Heart left ventricle (tissue), 16 donors: Measurements from ENCODE around the gene HSPA12A. TPM values are rescaled to one million over a fixed set of nuclear protein-coding genes. Genes with fewer than 3 reads are reported as not detected.

Experiments
- ATAC-seq, 4 donors: fragments of 200-7000 bp; cut with Tn5 transposase; one replicate each; pipeline ENCODE4 v1.9.1; 2020 to 2022; ENCODE audit warnings: moderate library complexity in 4 of 4, mild to moderate bottlenecking in 3 of 4, moderate number of reproducible peaks in 1 of 4
- DNase-seq, 5 donors: peaks; one replicate each; pipeline ENCODE4 v3.0.0-alpha.2; 2020
- H3K27ac ChIP-seq, 12 donors: fragments of 200-600 bp; sonication (generic) in 4 of 12; one replicate each; pipeline versions ENCODE4 v1.5.0 to v1.8.0; 2016 to 2022; ENCODE audit warnings: mild to moderate bottlenecking in 2 of 12
- H3K27me3 ChIP-seq, 9 donors: fragments of 200-600 bp; sonication (generic) in 2 of 9; one replicate each; pipeline versions ENCODE4 v1.5.1 to v1.8.0; 2016 to 2022; ENCODE audit warnings: mild to moderate bottlenecking in 3 of 9
- H3K36me3 ChIP-seq, 9 donors: fragments of 200-600 bp; sonication (generic) in 2 of 9; one replicate each; pipeline versions ENCODE4 v1.5.0 to v1.8.0; 2018 to 2022; ENCODE audit warnings: mild to moderate bottlenecking in 2 of 9
- H3K4me1 ChIP-seq, 12 donors: fragments of 200-600 bp; sonication (generic) in 4 of 12; one replicate each; pipeline versions ENCODE4 v1.5.0 to v1.8.0; 2016 to 2022; ENCODE audit warnings: mild to moderate bottlenecking in 3 of 12
- H3K4me3 ChIP-seq, 12 donors: fragments of 200-600 bp; sonication (generic) in 4 of 12; one replicate each; pipeline versions ENCODE4 v1.5.0 to v1.8.0; 2017 to 2022; ENCODE audit warnings: mild to moderate bottlenecking in 9 of 12, moderate library complexity in 4 of 12
- H3K9me3 ChIP-seq, 12 donors: fragments of 200-600 bp; sonication (generic) in 4 of 12; one replicate each; pipeline versions ENCODE4 v1.5.0 to v1.8.0; 2016 to 2022; ENCODE audit warnings: mild to moderate bottlenecking in 1 of 12
- CTCF ChIP-seq, 12 donors: fragments of 200-600 bp; sonication (generic) in 4 of 12; IDR thresholded peaks; one replicate each; pipeline versions ENCODE4 v1.5.0 to v1.8.0; 2018 to 2022; ENCODE audit warnings: antibody characterized with exemption in 12 of 12, mild to moderate bottlenecking in 5 of 12
- POLR2A ChIP-seq, 2 donors: fragments of 450-650 bp; IDR thresholded peaks; one replicate each; pipeline ENCODE4 v1.6.1; 2017; ENCODE audit warnings: antibody characterized with exemption in 2 of 2, mild to moderate bottlenecking in 2 of 2, moderate library complexity in 2 of 2
- WGBS, 4 donors: extraction: QIAGEN DNeasy Blood & Tissue Kit in 2 of 4; methylation state at CpG; one replicate each; pipeline versions ENCODE4 v1.1.5 to v1.1.7; 2013 to 2018; 5-methylcytosine and 5-hydroxymethylcytosine counted together
- intact Hi-C, 10 donors: fragments of 100-400 bp; cut with DNase I; formaldehyde crosslinking; loops; one replicate each; pipeline versions ENCODE4 v1.11.1 to v1.14.2; 2022
- polyA plus RNA-seq, 2 donors: library from polyadenylated mRNA; stranded (reverse); fragments of 200-250 nt; gene quantifications; one replicate each; pipeline ENCODE4 v1.2.3, GENCODE V29; 2013
- total RNA-seq, 9 donors: library from RNA; depleted of rRNA in 2 of 9; stranded (reverse); fragments of >200 nt in 2 of 9; fragmentation: NEBNext Ultra II Directional in 3 of 9; extraction: Animal tissue kit (Norgen Biotek cat#: 25700) in 3 of 9; gene quantifications; one replicate each; pipeline versions ENCODE4 v1.1.0 to v1.2.4, GENCODE V29; 2016 to 2023
- donor health status: ischemic (EF 13 %, LVEDD 7.1; RV severe dilation, severe dysfunction).
- donor health status: healthy with polysubstance abuse.
- donor health status: DM: no; HTN: yes; CAD: no.
- donor health status: DM: no; HTN: no; CAD: no.
- donor health status: ischemic (EF 25% LVEDD 6.9; RV normal size, moderate dysfunction).
- donor health status: ischemic (EF 25% LVEDD 5.7; RV mildly dilated, moderate dysfunction).
- donor health status: healthy.
- donor health status: DM: yes; HTN: yes; CAD: no.
- donor health status: ischemic (EF 35%, LVEDD 5.7; RV mildly dilated, moderate dysfunction).
- donor health status: nonischemic (EF 11% LVEDD 7.7; RV severe dilation, severe dysfunction).
- donor health status: DM: yes; HTN: yes; CAD: no.
- donor health status: PGD.
- donor health status: ischemic (EF 29% LVEDD 5.4; RV normal size, mild dysfunction).
- donor health status: nonischemic (EF 23%, LVEDD 6.1; RV moderate dilation, normal function).

Gene HSPA12A
- total and polyA plus RNA-seq, 11 donors = 4.7 to 17.0 (median 13.5) TPM

GRCh38 chr10:116676633-116677032 lies 65.7 kb downstream of the HSPA12A start:
- TF ChIP-seq POLR2A (IDR thresholded peaks at IDR 0.05) = no peak
- no peak for TF ChIP-seq CTCF (IDR thresholded peaks at IDR 0.05)
- intact Hi-C loops = no loop called here
- no peaks in the 10 kb centered on the region for H3K9me3 ChIP-seq
- H3K4me3 ChIP-seq = no peak overlapping the region
- no peaks in the 10 kb centered on the region for H3K4me1 ChIP-seq
- peaks cover 0 to 62% (median 17%) of the 10 kb centered on the region in 9 donors for H3K36me3 ChIP-seq
- no peaks in the 10 kb centered on the region for H3K27me3 ChIP-seq
- no peak overlapping the region for H3K27ac ChIP-seq
- 76 to 87% (median 81%) methylated on average over 8 of the region's 8 CpGs for WGBS, 4 donors
- no peak for DNase-seq
- no peak for ATAC-seq

- no peaks in the 10 kb centered on the region for H3K4me1 ChIP-seq
- no peak for TF ChIP-seq CTCF (IDR thresholded peaks at IDR 0.05)
- whole genome bisulfite sequencing, 4 donors = 89 to 96% (median 90%) methylated on average over 11 of the region's 11 CpGs
- no peaks in the 10 kb centered on the region for H3K9me3 ChIP-seq
- DNase-seq (no peak), ATAC-seq (no peak)
- no peaks in the 10 kb centered on the region for H3K27me3 ChIP-seq
- H3K4me3 ChIP-seq = no peak overlapping the region
- H3K36me3 ChIP-seq = peaks cover 0 to 62% (median 13%) of the 10 kb centered on the region in 9 donors
- intact Hi-C loops = no loop called here
- H3K27ac ChIP-seq = no peak overlapping the region
Measured at GRCh38 chr10:116676118-116676517, 66.2 kb downstream of the HSPA12A start.

GRCh38 chr10:116674901-116675423 lies 67.4 kb downstream of the HSPA12A start:
- ATAC-seq = no peak
- Histone ChIP-seq H3K9me3 (no peaks in the 10 kb centered on the region), H3K36me3 (peaks cover 0 to 55% (median 6%) of the 10 kb centered on the region in 9 donors), H3K4me1 (peaks cover 0 to 4% (median 0%) of the 10 kb centered on the region in 12 donors), H3K4me3 (no peak overlapping the region), H3K27ac (no peak overlapping the region), H3K27me3 (peaks cover 0 to 9% (median 3%) of the 10 kb centered on the region in 9 donors)
- TF ChIP-seq CTCF (IDR thresholded peaks at IDR 0.05) = no peak
- TF ChIP-seq POLR2A (IDR thresholded peaks at IDR 0.05) = no peak
- 92 to 95% (median 93%) methylated on average over 20 to 32 of the region's 32 CpGs for WGBS, 4 donors
- intact Hi-C loops = no loop called here
- DNase-seq = peak in 1 of 5 donors; percentile 65

GRCh38 chr10:116673866-116674265 lies 68.5 kb downstream of the HSPA12A start:
- Histone ChIP-seq H3K4me3 (no peak overlapping the region), H3K27me3 (peaks cover 0 to 14% (median 7%) of the 10 kb centered on the region in 9 donors), H3K4me1 (peaks cover 0 to 7% (median 0%) of the 10 kb centered on the region in 12 donors), H3K27ac (no peak overlapping the region), H3K9me3 (no peaks in the 10 kb centered on the region), H3K36me3 (peaks cover 0 to 45% (median 6%) of the 10 kb centered on the region in 9 donors)
- WGBS, 4 donors = 81 to 86% (median 82%) methylated on average over 2 of the region's 2 CpGs
- no peak for TF ChIP-seq POLR2A (IDR thresholded peaks at IDR 0.05)
- no peak for TF ChIP-seq CTCF (IDR thresholded peaks at IDR 0.05)
- intact Hi-C loops = no loop called here
- no peak for DNase-seq
- no peak for ATAC-seq
